Cortex of kidney (tissue), 1 donor: ENCODE measurements around the gene VPS52.

Source experiments
- DNase-seq: peaks from one replicate; lab custom pipeline; 2025; lab: John Stamatoyannopoulos, UW

VPS52 gene

GRCh38 chr6:33211136-33211535 lies 60.5 kb downstream of the VPS52 start:
- DNase-seq = no peak

- no peak for DNase-seq
These were observed 61.8 kb downstream of the VPS52 start for GRCh38 chr6:33209856-33210255.

GRCh38 chr6:33208091-33208967 lies 63.3 kb downstream of the VPS52 start, which contains the start of gene RING1:
Gene RING1 (plus strand): TSS chr6:33208500. CDS start chr6:33208823, 323 bp downstream.
- DNase-seq = peak; percentile 51

GRCh38 chr6:33207552-33208090 lies 64.1 kb downstream of the VPS52 start:
- no peak for DNase-seq

- DNase-seq = no peak
These were observed 64.7 kb downstream of the VPS52 start for GRCh38 chr6:33206864-33207551.

- DNase-seq = no peak
These were observed 65.4 kb downstream of the VPS52 start for GRCh38 chr6:33206027-33206863.

- DNase-seq = no peak
These were observed 66.3 kb downstream of the VPS52 start for GRCh38 chr6:33205191-33206026.

- DNase-seq = no peak
These were observed 67.1 kb downstream of the VPS52 start, which contains the start of gene HSD17B8 for GRCh38 chr6:33204415-33205190. Gene HSD17B8 (plus strand): TSS chr6:33204655. CDS start chr6:33204669, 14 bp downstream.

- no peak for DNase-seq
These were observed 67.6 kb downstream of the VPS52 start for GRCh38 chr6:33204165-33204414.

GRCh38 chr6:33203443-33204164 lies 68.1 kb downstream of the VPS52 start:
- DNase-seq = no peak

- DNase-seq = no peak
These were observed 68.9 kb downstream of the VPS52 start for GRCh38 chr6:33202799-33203198.

GRCh38 chr6:33201935-33202334 lies 69.7 kb downstream of the VPS52 start:
- DNase-seq = no peak

GRCh38 chr6:33201147-33201545 lies 70.5 kb downstream of the VPS52 start:
- no peak for DNase-seq
